GM10266 (cell line): Measurements from ENCODE around the gene CHST15.

Source experiments
- DNase-seq: peaks from one replicate; pipeline ENCODE4 v3.0.0; 2012; ENCODE audit errors: extremely low spot score
- CTCF ChIP-seq: IDR thresholded peaks from 2 replicates; pipeline ENCODE4 v1.5.1; 2012; ENCODE audit warnings: mild to moderate bottlenecking, low read depth; ENCODE audit not compliant: control insufficient read depth, insufficient read depth; ENCODE audit errors: missing control alignments

CHST15 gene

GRCh38 chr10:123997013-123997412 is 96.4 kb downstream of the CHST15 start:
- no peak for TF ChIP-seq CTCF
- no peak for DNase-seq

- no peak for TF ChIP-seq CTCF
- no peak for DNase-seq
These were observed 97.1 kb downstream of the CHST15 start for GRCh38 chr10:123996302-123996701.

- peak; percentile 62 for TF ChIP-seq CTCF
- peak; percentile 65 for DNase-seq
These were observed 97.8 kb downstream of the CHST15 start for GRCh38 chr10:123995461-123996131.

GRCh38 chr10:123995082-123995460 is 98.3 kb downstream of the CHST15 start:
- TF ChIP-seq CTCF = no peak
- no peak for DNase-seq

- peak; percentile 99 for TF ChIP-seq CTCF
- DNase-seq = peak; percentile 89
These were observed 98.8 kb downstream of the CHST15 start for GRCh38 chr10:123994417-123995081.

- no peak for TF ChIP-seq CTCF
- DNase-seq = no peak
These were observed 99.6 kb downstream of the CHST15 start for GRCh38 chr10:123993534-123994416.
